OCI-LY1 (cell line): Measurements from ENCODE around the gene RPP14.

ENCODE experiments used
- CTCF ChIP-seq: fragments of 200-600 bp; sonication (generic), shearing (Covaris generic); IDR thresholded peaks from 2 replicates; pipeline ENCODE4 v1.5.1; 2017; ENCODE audit warnings: mild to moderate bottlenecking, antibody characterized with exemption, low read length, moderate library complexity, mixed read lengths
- EZH2 ChIP-seq: fragments of 200-600 bp; sonication (generic), shearing (Covaris generic); IDR thresholded peaks from 2 replicates; pipeline ENCODE4 v1.8.0; 2017; ENCODE audit warnings: borderline replicate concordance, mixed run types, mild to moderate bottlenecking, antibody characterized with exemption, low read length, moderate library complexity, mixed read lengths

- TF ChIP-seq CTCF (no peak), EZH2 (no peak)
Measured at GRCh38 chr3:58258392-58259055, 47.5 kb upstream of the RPP14 start.
